ENCODE data around the gene FOSL2.
A peak's percentile ranks its signal among the peaks of the same experiment; 100 is the strongest.

FOSL2 gene

DNA sequence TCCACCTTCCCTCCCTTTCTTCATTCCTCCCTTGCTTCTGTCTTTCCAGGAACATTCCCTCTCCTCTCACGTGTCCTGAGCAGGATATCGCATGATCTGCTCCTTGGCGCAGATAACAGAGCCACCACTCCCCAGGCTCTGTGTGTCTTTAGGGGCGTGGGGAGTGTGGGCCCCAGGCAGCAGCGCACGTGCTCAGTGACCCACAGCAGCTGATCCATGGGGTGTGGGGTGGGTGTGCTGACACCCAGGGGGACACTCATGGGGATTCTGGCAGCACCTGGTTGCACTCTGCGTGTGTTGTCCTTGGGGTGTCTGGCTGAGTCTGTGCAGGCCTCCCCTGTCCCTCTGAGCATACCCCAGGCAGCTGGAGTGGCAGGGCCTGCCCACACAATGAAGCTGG, 9.9 kb upstream of the FOSL2 start:
- H4K20me1 ChIP-seq (ENCODE audit: insufficient read depth, low read length, poor library complexity, severe bottlenecking): no peaks in the 10 kb centered on the region
- H3K9me3 ChIP-seq (ENCODE audit: insufficient read depth, low read depth, low read length): no peaks in the 10 kb centered on the region
- no peaks in the 10 kb centered on the region for H3K79me2 ChIP-seq (ENCODE audit: insufficient read depth, low read length)
- H3K4me2 ChIP-seq (ENCODE audit: low read depth, low read length, poor library complexity, severe bottlenecking): peak overlapping the region; percentile 71
- TF ChIP-seq EZH2phosphoT487 (IDR thresholded peaks at IDR 0.05; ENCODE audit: borderline replicate concordance): no peak
- TF ChIP-seq, protein P1, sequence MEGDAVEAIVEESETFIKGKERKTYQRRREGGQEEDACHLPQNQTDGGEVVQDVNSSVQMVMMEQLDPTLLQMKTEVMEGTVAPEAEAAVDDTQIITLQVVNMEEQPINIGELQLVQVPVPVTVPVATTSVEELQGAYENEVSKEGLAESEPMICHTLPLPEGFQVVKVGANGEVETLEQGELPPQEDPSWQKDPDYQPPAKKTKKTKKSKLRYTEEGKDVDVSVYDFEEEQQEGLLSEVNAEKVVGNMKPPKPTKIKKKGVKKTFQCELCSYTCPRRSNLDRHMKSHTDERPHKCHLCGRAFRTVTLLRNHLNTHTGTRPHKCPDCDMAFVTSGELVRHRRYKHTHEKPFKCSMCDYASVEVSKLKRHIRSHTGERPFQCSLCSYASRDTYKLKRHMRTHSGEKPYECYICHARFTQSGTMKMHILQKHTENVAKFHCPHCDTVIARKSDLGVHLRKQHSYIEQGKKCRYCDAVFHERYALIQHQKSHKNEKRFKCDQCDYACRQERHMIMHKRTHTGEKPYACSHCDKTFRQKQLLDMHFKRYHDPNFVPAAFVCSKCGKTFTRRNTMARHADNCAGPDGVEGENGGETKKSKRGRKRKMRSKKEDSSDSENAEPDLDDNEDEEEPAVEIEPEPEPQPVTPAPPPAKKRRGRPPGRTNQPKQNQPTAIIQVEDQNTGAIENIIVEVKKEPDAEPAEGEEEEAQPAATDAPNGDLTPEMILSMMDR (conservative IDR thresholded peaks at IDR 0.05; ENCODE audit: low read length): no peak
- H2AFZ ChIP-seq (ENCODE audit: low read length): peak overlapping the region; percentile 47
- H3K9ac ChIP-seq (ENCODE audit: low read depth, low read length, poor library complexity, severe bottlenecking): peak overlapping the region; percentile 78
- H3K36me3 ChIP-seq (ENCODE audit: insufficient read depth, low read length): no peaks in the 10 kb centered on the region
- H3K4me1 ChIP-seq (ENCODE audit: insufficient read depth, low read length, poor library complexity, severe bottlenecking): peaks cover 65% of the 10 kb centered on the region
- no peaks in the 10 kb centered on the region for H3K9me2 ChIP-seq (replicated peaks; ENCODE audit: low read depth, low read length)
- H3K4me3 ChIP-seq (ENCODE audit: low read length, poor library complexity, severe bottlenecking): no peak overlapping the region
- H3F3A ChIP-seq (ENCODE audit: low read depth): no peaks in the 10 kb centered on the region
- no peaks in the 10 kb centered on the region for H3K27me3 ChIP-seq (ENCODE audit: insufficient read depth, low read length, poor library complexity, severe bottlenecking)

- no peaks in the 10 kb centered on the region for H3K27me3 ChIP-seq (ENCODE audit: insufficient read depth, low read length, poor library complexity, severe bottlenecking)
- no peak overlapping the region for H2AFZ ChIP-seq (ENCODE audit: low read length)
- no peaks in the 10 kb centered on the region for H3K9me3 ChIP-seq (ENCODE audit: insufficient read depth, low read depth, low read length)
- no peak overlapping the region for H3K9ac ChIP-seq (ENCODE audit: low read depth, low read length, poor library complexity, severe bottlenecking)
- H4K20me1 ChIP-seq (ENCODE audit: insufficient read depth, low read length, poor library complexity, severe bottlenecking): no peaks in the 10 kb centered on the region
- H3K36me3 ChIP-seq (ENCODE audit: insufficient read depth, low read length): no peaks in the 10 kb centered on the region
- no peak overlapping the region for H3K4me3 ChIP-seq (ENCODE audit: low read length, poor library complexity, severe bottlenecking)
- peaks cover 27% of the 10 kb centered on the region for H3K4me1 ChIP-seq (ENCODE audit: insufficient read depth, low read length, poor library complexity, severe bottlenecking)
- H3K4me2 ChIP-seq (ENCODE audit: low read depth, low read length, poor library complexity, severe bottlenecking): no peak overlapping the region
- no peaks in the 10 kb centered on the region for H3K9me2 ChIP-seq (replicated peaks; ENCODE audit: low read depth, low read length)
- H3F3A ChIP-seq (ENCODE audit: low read depth): peaks cover 11% of the 10 kb centered on the region; the same call in 1 of the 2 replicates
- TF ChIP-seq, protein P1 (conservative IDR thresholded peaks at IDR 0.05; ENCODE audit: low read length): no peak
- no peak for TF ChIP-seq EZH2phosphoT487 (IDR thresholded peaks at IDR 0.05; ENCODE audit: borderline replicate concordance)
- peaks cover 3% of the 10 kb centered on the region; the same call in 1 of the 2 replicates for H3K79me2 ChIP-seq (ENCODE audit: insufficient read depth, low read length)
Measured at GRCh38 chr2:28387082-28387960, 5.3 kb upstream of the FOSL2 start.

- Histone ChIP-seq H3K4me2 (ENCODE audit: low read depth, low read length, poor library complexity, severe bottlenecking) (peak overlapping the region; percentile 40), H3K9me3 (ENCODE audit: insufficient read depth, low read depth, low read length) (no peaks in the 10 kb centered on the region), H3K4me1 (ENCODE audit: insufficient read depth, low read length, poor library complexity, severe bottlenecking) (peaks cover 14% of the 10 kb centered on the region), H3K9ac (ENCODE audit: low read depth, low read length, poor library complexity, severe bottlenecking) (peak overlapping the region; percentile 87), H3K4me3 (ENCODE audit: low read length, poor library complexity, severe bottlenecking) (peak overlapping the region; percentile 83), H3K9me2 (replicated peaks; ENCODE audit: low read depth, low read length) (no peaks in the 10 kb centered on the region), H3F3A (ENCODE audit: low read depth) (peaks cover 11% of the 10 kb centered on the region; the same call in 1 of the 2 replicates), H3K36me3 (ENCODE audit: insufficient read depth, low read length) (no peaks in the 10 kb centered on the region), H2AFZ (ENCODE audit: low read length) (no peak overlapping the region), H3K79me2 (ENCODE audit: insufficient read depth, low read length) (peaks cover 22% of the 10 kb centered on the region), H3K27me3 (ENCODE audit: insufficient read depth, low read length, poor library complexity, severe bottlenecking) (peaks cover 5% of the 10 kb centered on the region), H4K20me1 (ENCODE audit: insufficient read depth, low read length, poor library complexity, severe bottlenecking) (peaks cover 12% of the 10 kb centered on the region)
- TF ChIP-seq EZH2phosphoT487 (IDR thresholded peaks at IDR 0.05; ENCODE audit: borderline replicate concordance): no peak
- TF ChIP-seq, protein P1 (conservative IDR thresholded peaks at IDR 0.05; ENCODE audit: low read length): no peak
Measured at GRCh38 chr2:28389399-28390240, 3.0 kb upstream of the FOSL2 start.

Data from Loucy (cell line).